GM18861 (cell line): ENCODE results near the gene ECEL1.
"Not testable (repeated sequence)": the region's sequence is repeated elsewhere in the genome, so short reads cannot be mapped to it uniquely, and the experiment has no call there.

Source experiments
- ATAC-seq: cut with Tn5 transposase; IDR thresholded peaks from one replicate; pipeline ENCODE4 v1.9.1; 2021; ENCODE audit not compliant: unreplicated experiment

The ECEL1 gene

DNA sequence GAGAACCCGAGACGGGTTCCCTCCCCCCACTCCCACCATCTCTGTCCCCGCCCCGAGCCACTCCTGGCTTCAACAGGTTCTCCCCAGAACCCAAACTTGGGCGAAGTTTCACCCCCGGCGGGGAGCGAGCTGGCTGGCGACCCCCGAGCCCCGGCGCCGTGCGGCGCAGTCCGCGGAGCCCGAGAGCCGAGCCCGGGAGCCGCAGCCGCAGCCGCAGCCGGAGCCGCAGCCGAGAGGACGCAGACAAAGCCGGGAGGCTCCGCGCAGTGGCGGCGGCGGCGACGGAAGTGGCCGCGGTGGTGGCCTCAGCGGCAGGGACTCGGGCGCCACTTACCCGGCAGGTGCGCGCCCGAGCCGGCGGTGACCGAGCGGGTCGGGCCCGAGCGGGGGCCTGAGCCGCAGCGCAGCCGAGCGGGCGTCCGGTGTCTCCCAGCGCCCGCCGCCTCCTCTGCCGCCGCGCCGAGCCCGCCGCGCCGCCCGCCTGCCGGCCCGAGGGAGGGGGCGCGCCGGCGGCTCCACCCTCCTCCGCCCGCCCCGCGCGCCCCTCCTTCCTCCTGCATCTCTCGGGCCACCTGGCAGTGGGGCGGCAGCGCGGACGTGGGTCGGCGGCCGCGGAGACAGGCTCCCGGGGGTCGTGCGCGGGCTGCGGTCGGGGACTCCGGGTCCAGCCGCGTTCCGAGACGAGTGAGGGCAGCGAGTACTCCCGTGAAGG lies at the start of gene ECEL1:
Gene ECEL1 (minus strand): TSS at position 450 of the 712 bp plus-strand sequence. CDS start 1,181 bp downstream, outside the sequence.
- ATAC-seq: no peak

DNA sequence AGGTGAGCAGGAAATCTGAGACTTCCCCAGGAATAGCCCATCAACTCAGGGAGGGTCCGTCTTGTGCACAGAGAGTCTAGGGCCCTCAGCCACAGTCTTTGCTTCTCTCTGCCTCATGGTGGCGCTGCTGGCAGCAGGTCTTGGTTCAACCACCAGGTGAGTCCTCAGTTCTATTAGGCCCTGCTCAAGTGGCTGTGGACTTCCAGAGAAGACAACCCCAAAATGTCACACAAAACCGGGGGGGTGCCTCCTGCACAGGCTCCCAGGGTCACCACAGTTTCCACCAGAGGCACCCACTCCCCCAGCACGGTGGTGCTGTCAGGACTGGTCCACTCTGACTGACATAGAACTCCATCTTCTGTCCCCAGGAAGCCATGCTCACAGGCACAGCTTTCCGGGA lies 49.4 kb upstream of the ECEL1 start:
- no peak for ATAC-seq

DNA sequence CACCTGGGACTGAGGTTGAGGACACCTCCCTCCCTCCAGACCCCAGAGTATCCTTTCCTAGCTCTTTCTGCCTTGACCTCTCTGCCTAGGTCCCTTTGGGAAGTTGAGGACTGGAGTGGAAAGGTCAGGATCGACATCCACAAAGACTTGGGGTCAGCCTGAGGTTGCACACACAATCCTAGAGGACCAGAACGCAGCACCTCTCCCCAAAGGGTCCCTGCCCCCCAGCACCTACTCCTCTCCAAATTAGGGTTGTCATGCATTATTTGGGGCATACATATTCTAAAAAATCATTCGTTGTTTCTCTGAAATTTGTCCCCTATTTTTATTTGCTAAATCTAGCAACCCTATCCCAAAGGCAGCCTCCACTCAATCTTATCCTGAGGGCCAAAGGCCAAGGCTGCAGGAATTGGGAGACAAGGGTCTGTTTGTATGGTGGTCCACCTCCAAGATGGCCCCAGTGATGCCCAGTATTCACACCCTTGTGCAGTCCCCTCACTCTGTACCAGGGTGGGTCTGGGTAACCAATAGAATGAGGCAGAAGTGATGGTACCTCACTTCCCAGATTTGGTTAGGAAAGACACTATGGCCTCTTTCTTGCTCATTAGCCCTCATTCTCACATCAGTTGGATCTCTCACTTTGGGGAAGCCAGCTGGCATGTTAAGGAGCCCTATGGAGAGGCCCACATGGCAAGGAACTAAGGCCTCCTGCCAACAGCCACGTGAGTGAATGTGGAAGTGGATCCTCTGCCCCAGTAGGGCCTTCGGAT lies 48.3 kb upstream of the ECEL1 start:
- ATAC-seq: no peak

GRCh38 chr2:232534940-232535651 lies 47.5 kb upstream of the ECEL1 start:
- no peak for ATAC-seq

DNA sequence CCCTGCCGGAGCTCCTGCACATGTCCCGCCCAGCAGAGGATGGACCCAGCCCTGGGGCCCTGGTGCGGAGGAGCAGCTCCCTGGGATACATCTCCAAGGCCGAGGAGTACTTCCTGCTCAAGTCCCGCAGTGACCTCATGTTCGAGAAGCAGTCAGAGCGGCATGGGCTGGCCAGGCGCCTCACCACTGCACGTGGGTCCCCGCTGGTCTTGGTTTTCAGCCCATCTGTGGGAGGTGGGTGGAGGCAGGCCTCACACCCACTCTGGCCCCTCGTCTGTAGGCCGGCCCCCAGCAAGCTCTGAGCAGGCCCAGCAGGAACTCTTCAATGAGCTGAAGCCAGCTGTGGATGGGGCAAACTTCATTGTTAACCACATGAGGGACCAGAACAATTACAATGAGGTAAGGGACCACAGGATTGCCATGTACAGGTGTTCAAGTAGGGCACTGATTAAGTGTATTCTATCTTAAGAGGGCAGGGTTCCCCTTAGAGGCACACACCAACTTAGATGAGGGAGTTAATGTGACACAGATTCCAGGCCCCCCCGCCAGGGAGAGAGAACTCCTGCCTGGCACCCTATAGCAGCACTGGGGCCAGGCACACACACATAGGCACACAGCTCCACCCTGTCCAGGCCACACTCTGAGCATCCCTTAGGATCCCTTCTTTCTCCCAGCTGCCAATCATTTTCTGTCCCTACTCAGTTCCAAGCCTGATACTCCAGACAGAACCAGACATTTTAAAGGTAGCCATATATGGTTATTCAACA lies 46.5 kb upstream of the ECEL1 start:
- no peak for ATAC-seq

DNA sequence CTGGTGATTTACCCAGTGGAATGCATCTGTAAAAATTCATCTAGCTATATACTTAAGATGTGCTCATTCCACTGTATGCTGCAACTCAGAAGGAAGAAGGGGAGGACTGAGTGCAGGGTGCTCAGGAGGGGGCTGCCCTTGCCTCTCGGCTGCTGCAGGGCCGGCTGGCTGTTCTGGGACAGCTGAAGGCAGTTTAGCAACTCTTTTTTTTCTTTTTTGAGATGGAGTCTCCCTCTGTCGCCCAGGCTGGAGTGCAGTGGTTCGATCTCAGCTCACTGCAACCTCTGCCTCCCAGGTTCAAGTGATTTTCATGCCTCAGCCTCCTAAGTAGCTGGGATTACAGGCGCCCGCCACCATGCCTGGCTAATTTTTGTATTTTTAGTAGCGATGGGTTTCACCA lies 45.2 kb upstream of the ECEL1 start:
- ATAC-seq: not testable (repeated sequence)

DNA sequence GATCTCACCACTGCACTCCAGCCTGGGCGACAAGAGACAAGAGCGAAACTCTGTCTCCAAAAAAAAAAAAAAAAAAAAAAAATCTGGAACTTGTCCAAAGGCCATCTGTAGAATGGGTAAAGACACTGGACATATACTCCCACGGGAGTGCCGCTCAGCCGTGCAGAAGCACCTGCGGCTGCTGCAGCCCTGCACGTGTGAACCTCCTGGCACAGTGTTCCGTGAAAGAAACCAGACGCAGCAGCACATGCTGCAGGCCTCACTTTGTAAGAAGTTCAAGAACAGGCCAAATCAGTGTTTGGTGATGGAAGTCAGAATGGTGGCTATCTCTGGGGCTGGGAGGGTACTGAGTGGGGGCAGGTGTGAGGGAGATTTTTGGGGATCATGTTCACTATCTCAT lies 44.8 kb upstream of the ECEL1 start:
- ATAC-seq: no peak

DNA sequence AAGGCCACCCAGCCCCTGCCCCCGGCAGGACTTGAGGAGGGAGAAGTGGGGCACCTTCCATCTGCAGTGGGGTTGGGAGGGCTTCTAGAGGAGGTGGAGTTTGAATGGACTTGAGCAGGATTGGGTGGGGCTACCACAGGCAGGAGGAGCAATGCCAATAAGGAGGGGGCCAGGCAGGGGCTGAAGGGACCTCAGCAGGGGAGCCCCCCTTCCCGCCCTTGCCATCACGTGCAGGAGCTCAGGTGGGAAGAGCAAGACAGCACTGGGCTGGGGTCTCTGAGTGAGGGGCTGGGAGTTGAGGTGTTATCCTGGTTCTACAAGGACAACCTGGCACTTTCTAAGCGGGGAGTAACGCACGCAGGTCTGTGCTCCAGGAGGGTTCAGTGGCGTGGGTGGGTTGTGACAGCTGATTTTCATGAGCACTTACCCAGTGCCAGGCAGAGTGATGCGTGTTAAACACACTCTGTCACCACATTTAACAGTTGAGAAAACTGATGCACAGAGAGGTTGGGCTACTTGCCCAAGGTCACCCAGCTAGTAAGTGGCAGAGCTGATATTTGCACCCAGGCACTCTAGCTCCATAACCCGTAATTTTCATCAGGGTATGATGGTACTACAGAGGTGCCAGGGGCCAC lies 43.1 kb upstream of the ECEL1 start:
- ATAC-seq: no peak

- no peak for ATAC-seq
These were observed 42.3 kb upstream of the ECEL1 start for GRCh38 chr2:232529806-232530547.

GRCh38 chr2:232528746-232529460 lies 41.3 kb upstream of the ECEL1 start:
- no peak for ATAC-seq

GRCh38 chr2:232527905-232528470 lies 40.4 kb upstream of the ECEL1 start:
- ATAC-seq: no peak

- no peak for ATAC-seq
These were observed 38.8 kb upstream of the ECEL1 start for GRCh38 chr2:232526372-232526941.

DNA sequence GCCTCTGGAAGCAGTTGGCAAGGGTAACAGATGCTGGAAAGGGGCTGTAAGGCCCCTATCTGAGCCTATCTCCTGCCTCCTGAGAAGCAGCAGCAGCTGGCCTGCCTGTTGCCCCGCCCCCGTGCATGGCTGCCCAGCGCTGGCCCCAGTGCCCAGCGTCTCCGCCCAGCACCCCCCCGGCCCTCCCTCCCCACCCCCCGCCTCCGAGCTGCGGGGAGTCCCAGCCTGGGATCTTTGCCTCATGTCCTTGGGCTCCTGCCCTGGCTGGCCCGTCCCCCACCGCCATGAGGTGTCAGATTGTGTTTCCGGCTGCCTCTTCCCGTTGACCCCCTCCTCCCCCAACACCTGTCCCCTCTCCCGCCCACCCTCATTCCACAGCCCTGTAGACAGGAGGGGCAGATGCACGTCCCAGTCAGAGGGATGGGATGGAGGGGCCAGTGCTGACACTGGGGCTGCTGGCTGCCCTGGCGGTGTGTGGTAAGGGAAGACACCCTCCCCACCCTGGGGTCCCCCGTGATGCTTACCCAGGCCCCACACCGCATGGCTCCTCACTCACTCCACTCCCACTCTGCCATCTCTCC lies 38.2 kb upstream of the ECEL1 start, which contains the start of gene CHRND:
Gene CHRND (plus strand): TSS at position 370 of the 581 bp plus-strand sequence. CDS start 56 bp downstream, at position 426.
- ATAC-seq: no peak

DNA sequence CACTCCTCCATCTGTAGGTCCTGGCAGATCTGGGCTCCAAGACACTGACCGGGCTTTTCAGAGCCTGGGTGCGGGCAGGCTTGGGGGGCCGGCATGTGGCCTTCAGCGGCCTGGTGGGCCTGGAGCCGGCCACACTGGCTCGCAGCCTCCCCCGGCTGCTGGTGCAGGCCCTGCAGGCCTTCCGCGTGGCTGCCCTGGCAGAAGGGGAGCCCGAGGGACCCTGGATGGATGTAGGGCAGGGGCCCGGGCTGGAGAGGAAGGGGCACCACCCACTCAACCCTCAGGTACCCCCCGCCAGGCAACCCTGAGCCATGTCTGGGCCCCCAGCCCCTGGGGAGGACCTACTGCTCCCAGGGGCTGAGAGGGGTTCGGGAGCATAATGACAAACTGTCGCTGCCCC lies 37.6 kb upstream of the ECEL1 start:
- ATAC-seq: no peak

DNA sequence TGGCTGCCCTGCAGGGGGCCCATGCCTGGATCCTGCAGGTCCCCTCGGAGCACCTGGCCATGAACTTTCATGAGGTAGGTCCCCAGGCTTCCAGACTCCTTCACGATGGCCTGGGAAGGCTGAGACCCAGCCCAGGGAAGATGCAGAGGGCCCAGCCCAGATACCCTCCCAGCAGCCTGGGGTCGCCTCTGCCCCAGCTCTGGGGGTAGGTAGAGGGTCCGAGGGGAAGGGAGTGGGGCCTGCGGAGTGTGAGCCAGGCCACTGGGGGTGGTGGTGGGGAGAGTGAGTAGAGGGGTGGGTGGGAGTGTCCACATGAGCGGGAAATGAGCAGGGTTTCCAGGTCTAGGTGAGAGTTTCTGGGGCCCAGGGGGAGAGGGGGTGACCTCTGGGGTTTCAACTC lies 37.1 kb upstream of the ECEL1 start:
- no peak for ATAC-seq

DNA sequence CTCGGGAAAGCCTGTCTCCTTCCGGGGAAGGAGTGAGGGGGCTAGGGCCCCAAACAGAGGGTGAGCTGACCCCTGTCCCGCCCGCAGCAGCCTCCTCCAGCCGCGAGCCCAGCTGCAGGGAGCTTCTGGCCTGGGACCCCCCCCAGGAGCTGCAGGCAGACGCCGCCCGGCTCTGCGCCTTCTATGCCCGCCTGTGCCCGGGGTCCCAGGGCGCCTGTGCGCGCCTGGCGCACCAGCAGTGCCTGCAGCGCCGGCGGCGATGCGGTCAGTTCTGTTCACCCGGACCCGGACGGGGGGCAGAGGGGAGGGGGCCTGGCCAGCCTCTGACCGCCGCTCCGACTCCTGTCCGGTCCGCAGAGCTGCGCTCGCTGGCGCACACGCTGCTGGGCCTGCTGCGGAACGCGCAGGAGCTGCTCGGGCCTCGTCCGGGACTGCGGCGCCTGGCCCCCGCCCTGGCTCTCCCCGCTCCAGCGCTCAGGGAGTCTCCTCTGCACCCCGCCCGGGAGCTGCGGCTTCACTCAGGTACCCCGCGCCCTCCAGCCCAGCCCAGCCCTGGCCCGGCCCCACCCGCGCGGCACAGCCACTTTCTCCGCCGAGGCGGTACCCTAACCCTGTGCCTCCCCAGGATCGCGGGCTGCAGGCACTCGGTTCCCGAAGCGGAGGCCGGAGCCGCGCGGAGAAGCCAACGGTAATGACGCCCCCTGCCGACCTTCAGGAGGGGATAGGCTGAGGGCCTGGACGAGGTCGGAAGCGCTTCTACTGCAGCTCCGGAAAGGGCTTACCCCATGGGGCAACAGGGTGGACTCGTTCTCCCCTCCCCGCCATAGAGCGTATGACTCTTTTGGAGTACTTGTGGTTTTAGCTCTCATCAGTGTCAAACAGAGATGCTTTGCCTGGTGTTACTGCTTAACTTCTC lies 36.3 kb upstream of the ECEL1 start:
- no peak for ATAC-seq

DNA sequence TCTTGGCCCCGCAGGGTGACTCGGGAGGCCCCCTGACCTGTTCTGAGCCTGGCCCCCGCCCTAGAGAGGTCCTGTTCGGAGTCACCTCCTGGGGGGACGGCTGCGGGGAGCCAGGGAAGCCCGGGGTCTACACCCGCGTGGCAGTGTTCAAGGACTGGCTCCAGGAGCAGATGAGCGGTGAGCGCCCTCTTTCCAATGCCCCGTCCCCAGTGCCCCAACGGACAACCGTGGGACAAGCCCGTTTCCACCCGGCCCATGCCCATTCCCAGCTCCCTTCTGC lies 35.7 kb upstream of the ECEL1 start:
- ATAC-seq: no peak
